H9 (cell line): ENCODE data around the gene RLBP1. TPM values are rescaled to one million over a fixed set of nuclear protein-coding genes. Genes with fewer than 3 reads are reported as not detected.
A peak's percentile ranks its signal among the peaks of the same experiment; 100 is the strongest.

Experiments
- DNase-seq: peaks from one replicate; pipeline ENCODE4 v3.0.0-alpha.2; 2017
- H2AFZ ChIP-seq: one replicate; pipeline ENCODE4 v1.6.1; 2013; ENCODE audit warnings: mild to moderate bottlenecking, low read length, control low read depth, moderate library complexity
- H2AK5ac ChIP-seq: 2 replicates; pipeline ENCODE4 v1.6.1; 2013; ENCODE audit warnings: low read length, control low read depth, mixed read lengths; ENCODE audit not compliant: insufficient read length
- H2BK120ac ChIP-seq: one replicate; pipeline ENCODE4 v1.6.1; 2013; ENCODE audit warnings: low read depth, mild to moderate bottlenecking, low read length, control low read depth, inconsistent platforms; ENCODE audit not compliant: poor library complexity, severe bottlenecking
- H2BK12ac ChIP-seq: 2 replicates; pipeline ENCODE4 v1.6.1; 2013; ENCODE audit warnings: low read length, control low read depth, mixed read lengths, low read depth; ENCODE audit not compliant: insufficient read length
- H2BK15ac ChIP-seq: 2 replicates; pipeline ENCODE4 v1.6.1; 2013; ENCODE audit warnings: low read depth, low read length, control low read depth
- H2BK20ac ChIP-seq: one replicate; pipeline ENCODE4 v1.6.1; 2013; ENCODE audit warnings: low read depth, mild to moderate bottlenecking, low read length, control low read depth, inconsistent platforms; ENCODE audit not compliant: poor library complexity, severe bottlenecking
- H2BK5ac ChIP-seq: 2 replicates; pipeline ENCODE4 v1.6.1; 2013; ENCODE audit warnings: low read length, control low read depth, mixed read lengths; ENCODE audit not compliant: insufficient read length
- H3K14ac ChIP-seq: 2 replicates; pipeline ENCODE4 v1.6.1; 2013; ENCODE audit warnings: low read length, control low read depth; ENCODE audit not compliant: insufficient read depth
- H3K18ac ChIP-seq: 2 replicates; pipeline ENCODE4 v1.6.1; 2013; ENCODE audit warnings: low read depth, mild to moderate bottlenecking, mixed read lengths, low read length, control low read depth; ENCODE audit not compliant: insufficient read length
- H3K23ac ChIP-seq: 2 replicates; pipeline ENCODE4 v1.6.1; 2013; ENCODE audit warnings: low read length, control low read depth, mixed read lengths, low read depth; ENCODE audit not compliant: insufficient read length
- H3K23me2 ChIP-seq: 2 replicates; pipeline ENCODE4 v1.6.1; 2013; ENCODE audit warnings: low read depth, mild to moderate bottlenecking, mixed read lengths, low read length, control low read depth; ENCODE audit not compliant: insufficient read length, poor library complexity, severe bottlenecking
- H3K27ac ChIP-seq: 2 replicates; pipeline ENCODE4 v1.5.1; 2013; ENCODE audit warnings: low read length, control low read depth, mixed read lengths, low read depth; ENCODE audit not compliant: insufficient read length
- H3K27me3 ChIP-seq: 2 replicates; pipeline ENCODE4 v1.6.1; 2013; ENCODE audit warnings: low read length, control low read depth, inconsistent platforms; ENCODE audit not compliant: insufficient read depth
- H3K4ac ChIP-seq: 2 replicates; pipeline ENCODE4 v1.6.1; 2013; ENCODE audit warnings: low read depth, mild to moderate bottlenecking, control low read depth, inconsistent platforms, low read length, moderate library complexity
- H3K4me1 ChIP-seq: 2 replicates; pipeline ENCODE4 v1.6.1; 2013; ENCODE audit warnings: low read length, control low read depth, inconsistent platforms; ENCODE audit not compliant: insufficient read depth
- H3K4me2 ChIP-seq: 2 replicates; pipeline ENCODE4 v1.6.1; 2013; ENCODE audit warnings: low read length, control low read depth, mixed read lengths; ENCODE audit not compliant: insufficient read length, insufficient read depth
- H3K56ac ChIP-seq: 2 replicates; pipeline ENCODE4 v1.6.1; 2013; ENCODE audit warnings: low read depth, mild to moderate bottlenecking, mixed read lengths, low read length, control low read depth; ENCODE audit not compliant: insufficient read length
- H3K79me1 ChIP-seq: 2 replicates; pipeline ENCODE4 v1.6.1; 2013; ENCODE audit warnings: low read depth, mild to moderate bottlenecking, moderate library complexity, low read length, control low read depth, inconsistent platforms; ENCODE audit not compliant: insufficient read depth, poor library complexity, severe bottlenecking
- H3K79me2 ChIP-seq: 2 replicates; pipeline ENCODE4 v1.6.1; 2013; ENCODE audit warnings: low read length, control low read depth, inconsistent platforms; ENCODE audit not compliant: insufficient read depth
- H3K9ac ChIP-seq: 2 replicates; pipeline ENCODE4 v1.6.1; 2013; ENCODE audit warnings: low read length, control low read depth, mixed read lengths; ENCODE audit not compliant: insufficient read length; ENCODE audit errors: extremely low read depth
- H3K9me3 ChIP-seq: one replicate; pipeline ENCODE4 v1.6.1; 2013; ENCODE audit warnings: low read depth, low read length, inconsistent platforms; ENCODE audit not compliant: control insufficient read depth
- H3T11ph ChIP-seq: one replicate; pipeline ENCODE4 v1.6.1; 2013; ENCODE audit warnings: mild to moderate bottlenecking, low read length, control low read depth, inconsistent platforms
- H4K20me1 ChIP-seq: one replicate; pipeline ENCODE4 v1.6.1; 2013; ENCODE audit not compliant: control insufficient read depth, insufficient read length, insufficient read depth
- H4K5ac ChIP-seq: 2 replicates; pipeline ENCODE4 v1.6.1; 2013; ENCODE audit warnings: low read depth, mild to moderate bottlenecking, mixed read lengths, low read length, control low read depth; ENCODE audit not compliant: insufficient read length
- H4K8ac ChIP-seq: replicated peaks from 2 replicates; pipeline ENCODE4 v1.6.1; 2013; ENCODE audit warnings: low read length, control low read depth, mixed read lengths, low read depth; ENCODE audit not compliant: insufficient read length
- H4K91ac ChIP-seq: 2 replicates; pipeline ENCODE4 v1.6.1; 2013; ENCODE audit warnings: low read depth, mild to moderate bottlenecking, moderate library complexity, mixed read lengths, low read length, control low read depth; ENCODE audit not compliant: insufficient read length
- H3K27ac Mint-ChIP-seq, 3 experiments: 2 replicates in 2 of 3; 3 replicates in 1 of 3; pipeline ENCODE4 v1.8.0; 2020 to 2021; ENCODE audit warnings: mixed read lengths in 3 of 3, mild to moderate bottlenecking in 1 of 3, moderate library complexity in 1 of 3
- H3K27me3 Mint-ChIP-seq: 2 replicates; pipeline ENCODE4 v1.8.0; 2021; ENCODE audit warnings: low read depth, mild to moderate bottlenecking, moderate library complexity, mixed read lengths
- H3K36me3 Mint-ChIP-seq, 3 experiments: 2 replicates in 2 of 3; 3 replicates in 1 of 3; pipeline ENCODE4 v1.8.0; 2020 to 2021; ENCODE audit warnings: low read depth in 3 of 3, mixed read lengths in 3 of 3; ENCODE audit not compliant: insufficient read depth in 1 of 3
- H3K4me1 Mint-ChIP-seq, 2 experiments: 2 replicates each; pipeline ENCODE4 v1.8.0; 2020; ENCODE audit warnings: mixed read lengths in 2 of 2
- H3K4me3 Mint-ChIP-seq, 2 experiments: 2 replicates in 1 of 2; 3 replicates in 1 of 2; pipeline ENCODE4 v1.8.0; 2020 to 2021; ENCODE audit warnings: mild to moderate bottlenecking in 2 of 2, mixed read lengths in 2 of 2, moderate library complexity in 1 of 2
- H3K9me3 Mint-ChIP-seq, 2 experiments: 2 replicates in 1 of 2; 3 replicates in 1 of 2; pipeline ENCODE4 v1.8.0; 2020; ENCODE audit warnings: mild to moderate bottlenecking in 2 of 2, mixed read lengths in 2 of 2, moderate library complexity in 1 of 2
- WGBS: extraction: QIAGEN DNeasy Blood & Tissue Kit; methylation state at CpG from one replicate; pipeline ENCODE4 v1.1.7; 2013; ENCODE audit warnings: missing lambda C conversion rate, low lambda C conversion rate, mixed read lengths; ENCODE audit not compliant: insufficient read length; ENCODE audit errors: extremely low coverage; 5-methylcytosine and 5-hydroxymethylcytosine counted together
- total RNA-seq: library from RNA; stranded (reverse); gene quantifications from 2 replicates; pipeline ENCODE4 v1.2.1, GENCODE V29; 2021
- TF ChIP-seq, protein P1 (sequence below): fragments of 200-600 bp; sonication (generic); conservative IDR thresholded peaks from 3 replicates; pipeline ENCODE4 v1.8.0; 2021; ENCODE audit warnings: antibody characterized with exemption, mild to moderate bottlenecking

The RLBP1 gene
- total RNA-seq, 1 experiment from 2014 or later, result not detected

DNA sequence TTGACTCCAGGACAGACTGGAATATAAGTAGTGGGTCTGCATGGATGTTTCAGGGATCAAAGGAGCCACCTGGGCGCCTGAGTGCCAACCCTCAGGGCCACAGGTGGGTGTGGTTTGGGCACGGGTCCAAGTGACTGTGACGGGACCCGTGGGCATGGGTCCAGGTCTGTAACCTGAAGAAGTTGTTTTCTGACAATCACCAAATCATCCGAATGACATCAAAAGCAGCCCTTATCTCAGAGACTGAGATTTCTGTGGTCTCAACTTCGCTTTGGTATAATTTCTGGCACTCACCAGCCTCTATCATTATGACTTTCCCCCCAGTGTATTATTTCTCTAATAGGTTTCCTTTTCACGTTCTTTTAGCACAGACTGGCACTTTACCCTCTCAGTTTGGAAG lies 24.4 kb downstream of the RLBP1 start:
- Mint-ChIP-seq H3K4me3 (no peak overlapping the region), H3K27me3 (no peaks in the 10 kb centered on the region), H3K27ac (peak overlapping the region; percentile 39 to 82 (median 45); a peak in 6 of 7 replicates), H3K4me1 (peaks cover 49 to 59% of the 10 kb centered on the region in 2 experiments), H3K36me3 (peaks cover 7 to 13% (median 7%) of the 10 kb centered on the region in 3 experiments; a peak in 5 of 7 replicates), H3K9me3 (no peaks in the 10 kb centered on the region)
- TF ChIP-seq, protein P1, sequence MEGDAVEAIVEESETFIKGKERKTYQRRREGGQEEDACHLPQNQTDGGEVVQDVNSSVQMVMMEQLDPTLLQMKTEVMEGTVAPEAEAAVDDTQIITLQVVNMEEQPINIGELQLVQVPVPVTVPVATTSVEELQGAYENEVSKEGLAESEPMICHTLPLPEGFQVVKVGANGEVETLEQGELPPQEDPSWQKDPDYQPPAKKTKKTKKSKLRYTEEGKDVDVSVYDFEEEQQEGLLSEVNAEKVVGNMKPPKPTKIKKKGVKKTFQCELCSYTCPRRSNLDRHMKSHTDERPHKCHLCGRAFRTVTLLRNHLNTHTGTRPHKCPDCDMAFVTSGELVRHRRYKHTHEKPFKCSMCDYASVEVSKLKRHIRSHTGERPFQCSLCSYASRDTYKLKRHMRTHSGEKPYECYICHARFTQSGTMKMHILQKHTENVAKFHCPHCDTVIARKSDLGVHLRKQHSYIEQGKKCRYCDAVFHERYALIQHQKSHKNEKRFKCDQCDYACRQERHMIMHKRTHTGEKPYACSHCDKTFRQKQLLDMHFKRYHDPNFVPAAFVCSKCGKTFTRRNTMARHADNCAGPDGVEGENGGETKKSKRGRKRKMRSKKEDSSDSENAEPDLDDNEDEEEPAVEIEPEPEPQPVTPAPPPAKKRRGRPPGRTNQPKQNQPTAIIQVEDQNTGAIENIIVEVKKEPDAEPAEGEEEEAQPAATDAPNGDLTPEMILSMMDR, result no peak
- Histone ChIP-seq H3K9ac (no peak overlapping the region), H4K91ac (no peak overlapping the region), H3K14ac (no peak overlapping the region; the same call in 1 of the 2 replicates), H3K4me2 (no peak overlapping the region), H3K23me2 (peaks cover 4% of the 10 kb centered on the region), H4K5ac (no peak overlapping the region), H3K4me1 (peaks cover 7% of the 10 kb centered on the region), H3K79me2 (no peaks in the 10 kb centered on the region), H3K27ac (peak overlapping the region; percentile 81), H3T11ph (no peak overlapping the region), H2BK15ac (no peak overlapping the region), H3K27me3 (no peaks in the 10 kb centered on the region), H2BK5ac (no peak overlapping the region), H2BK120ac (no peak overlapping the region), H3K18ac (no peak overlapping the region), H3K23ac (no peak overlapping the region), H4K8ac (no peak overlapping the region), H3K4ac (no peak overlapping the region), H3K9me3 (no peaks in the 10 kb centered on the region), H3K56ac (no peak overlapping the region), H4K20me1 (no peaks in the 10 kb centered on the region), H2BK12ac (no peak overlapping the region), H2AK5ac (no peak overlapping the region), H3K79me1 (no peaks in the 10 kb centered on the region), H2BK20ac (no peak overlapping the region), H2AFZ (no peak overlapping the region)
- DNase-seq, result no peak
- WGBS, result no CpG with 5 or more reads among the region's 7 CpGs
